GM18505 (cell line): ENCODE results near the gene SHC2.
"Not testable (repeated sequence)": the region's sequence is repeated elsewhere in the genome, so short reads cannot be mapped to it uniquely, and the experiment has no call there.

Experiments used
- ATAC-seq: cut with Tn5 transposase; IDR thresholded peaks from one replicate; pipeline ENCODE4 v1.9.1; 2021; ENCODE audit not compliant: unreplicated experiment
- POLR2A ChIP-seq: IDR thresholded peaks from 4 replicates; pipeline ENCODE4 v1.6.1; 2011; ENCODE audit warnings: borderline replicate concordance; ENCODE audit not compliant: insufficient read depth, insufficient read length; ENCODE audit errors: extremely low read depth

The SHC2 gene

DNA sequence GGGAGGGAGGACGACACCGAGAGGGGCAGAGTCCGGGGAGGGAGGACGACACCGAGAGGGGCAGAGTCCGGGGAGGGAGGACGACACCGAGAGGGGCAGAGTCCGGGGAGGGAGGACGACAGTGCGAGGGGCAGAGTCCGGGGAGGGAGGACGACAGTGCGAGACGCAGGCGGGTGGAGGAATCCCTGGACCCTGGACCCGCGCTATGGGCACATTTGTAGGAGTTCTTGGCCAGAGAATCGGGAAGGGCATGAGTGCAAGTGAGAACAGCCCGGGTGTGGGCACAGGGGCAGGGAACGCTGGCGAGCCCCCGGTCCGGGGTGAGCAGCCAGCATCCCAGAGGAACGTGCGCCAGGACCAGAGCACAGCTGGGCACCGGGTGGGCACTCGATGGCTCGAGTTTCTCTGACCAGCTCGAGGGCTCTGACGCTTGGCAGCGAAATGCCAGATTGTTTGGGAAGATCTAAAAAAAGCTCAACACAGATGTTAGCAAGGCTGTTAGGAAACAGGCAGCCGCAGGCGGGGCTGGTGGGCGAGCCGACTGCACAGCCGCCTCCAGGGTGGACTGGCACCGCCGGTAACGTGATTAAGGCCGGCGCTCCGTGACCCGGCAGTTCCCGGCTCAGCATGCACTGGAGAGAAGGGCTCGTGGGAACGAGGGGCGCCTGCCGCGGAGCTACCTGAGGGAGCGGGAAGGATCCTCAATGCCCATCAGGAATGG is 33.9 kb downstream of the SHC2 start:
- TF ChIP-seq POLR2A, result no peak
- no peak for ATAC-seq

DNA sequence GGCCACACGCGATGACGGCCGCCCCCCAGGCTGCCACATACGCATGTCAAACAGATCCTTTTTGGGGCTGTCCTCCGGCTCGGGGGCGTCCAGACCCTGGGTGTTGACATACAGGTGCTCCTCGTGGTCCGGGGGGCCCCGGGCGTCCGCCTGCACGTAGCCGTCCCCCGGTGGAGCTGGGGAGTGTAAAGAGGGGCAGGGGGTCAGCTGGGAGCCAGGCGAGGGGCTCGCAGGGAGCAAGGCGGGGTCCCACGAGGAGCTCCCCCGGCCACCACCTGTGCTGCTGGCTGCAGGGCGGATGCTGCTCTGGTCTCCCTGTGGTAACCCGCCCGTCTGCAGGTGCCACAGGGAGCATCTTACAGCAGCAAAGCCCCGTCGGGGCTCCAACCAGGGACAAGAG is 35.8 kb downstream of the SHC2 start:
- TF ChIP-seq POLR2A, result no peak
- ATAC-seq, result no peak

DNA sequence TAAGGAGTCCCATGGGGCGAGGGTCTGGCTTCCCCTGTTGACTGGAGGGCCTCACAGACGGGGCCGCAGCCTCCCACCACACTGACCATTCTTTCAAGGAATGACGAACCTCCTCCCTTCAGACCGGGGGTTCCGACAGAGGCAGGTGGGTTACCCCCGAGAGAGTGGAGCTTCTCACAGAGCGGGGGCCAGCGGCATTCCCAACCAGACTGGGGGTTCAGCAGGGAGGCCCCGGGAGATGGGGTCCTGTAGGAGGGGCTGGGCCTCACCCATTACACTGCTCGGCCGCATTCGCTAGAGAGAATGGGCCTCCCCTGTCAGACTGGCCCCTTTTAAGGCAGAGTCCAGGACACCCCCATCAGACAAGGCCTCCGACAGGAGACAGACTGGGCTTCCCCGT is 36.3 kb downstream of the SHC2 start:
- no peak for TF ChIP-seq POLR2A
- no peak for ATAC-seq

DNA sequence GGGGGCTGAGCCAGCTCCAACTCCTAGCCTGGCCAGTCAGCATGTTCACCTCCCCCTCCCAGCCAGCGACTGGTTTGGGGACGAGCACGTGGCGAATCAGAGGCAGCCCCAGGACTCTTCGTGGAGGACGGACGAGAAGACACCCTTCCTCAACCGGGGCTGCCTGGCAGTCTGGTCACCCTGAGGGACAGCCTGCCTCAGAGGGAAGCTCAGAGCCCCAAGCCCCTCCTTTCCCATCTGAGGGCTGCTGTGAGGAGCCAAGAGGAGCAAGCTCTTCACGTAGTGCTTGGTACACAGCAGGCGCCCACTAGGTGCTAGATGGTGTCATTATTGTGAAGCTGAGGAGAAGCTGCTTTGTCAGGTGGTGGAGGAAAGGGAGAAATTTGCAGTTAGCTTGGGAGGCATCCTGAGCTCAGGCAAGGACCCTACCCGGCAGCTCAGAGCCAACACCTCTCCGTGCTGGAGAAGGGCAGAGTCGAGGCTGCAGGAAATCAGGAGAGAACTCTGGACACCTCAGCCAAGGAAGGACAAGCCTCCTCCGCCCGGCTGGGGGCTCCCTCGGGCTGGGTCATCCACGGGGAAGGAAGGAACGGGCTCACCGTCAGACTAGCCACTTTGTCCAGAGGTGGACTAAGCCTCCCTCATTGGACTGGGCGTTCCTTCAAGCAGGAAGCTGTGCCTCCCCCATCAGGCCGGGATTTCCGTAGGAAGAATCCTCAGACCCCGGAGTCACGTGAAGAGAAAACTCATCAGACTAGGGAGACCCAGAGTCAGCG is 37.0 kb downstream of the SHC2 start:
- ATAC-seq, result no peak
- TF ChIP-seq POLR2A, result no peak

DNA sequence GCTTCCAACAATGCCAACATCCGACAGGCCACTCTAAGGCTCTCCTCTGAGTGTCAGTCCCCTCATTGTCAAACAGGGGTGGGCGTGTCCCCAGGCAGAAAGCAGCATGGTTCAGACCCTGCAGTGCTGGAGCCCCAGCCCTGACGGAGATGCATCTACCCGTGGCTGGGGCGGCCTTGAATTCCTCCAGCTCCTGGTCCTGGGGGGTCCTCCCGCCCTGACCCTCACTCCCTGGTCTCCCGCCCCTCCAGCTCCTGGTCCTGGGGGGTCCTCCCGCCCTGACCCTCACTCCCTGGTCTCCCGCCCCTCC is 38.0 kb downstream of the SHC2 start:
- not testable (repeated sequence) for ATAC-seq

DNA sequence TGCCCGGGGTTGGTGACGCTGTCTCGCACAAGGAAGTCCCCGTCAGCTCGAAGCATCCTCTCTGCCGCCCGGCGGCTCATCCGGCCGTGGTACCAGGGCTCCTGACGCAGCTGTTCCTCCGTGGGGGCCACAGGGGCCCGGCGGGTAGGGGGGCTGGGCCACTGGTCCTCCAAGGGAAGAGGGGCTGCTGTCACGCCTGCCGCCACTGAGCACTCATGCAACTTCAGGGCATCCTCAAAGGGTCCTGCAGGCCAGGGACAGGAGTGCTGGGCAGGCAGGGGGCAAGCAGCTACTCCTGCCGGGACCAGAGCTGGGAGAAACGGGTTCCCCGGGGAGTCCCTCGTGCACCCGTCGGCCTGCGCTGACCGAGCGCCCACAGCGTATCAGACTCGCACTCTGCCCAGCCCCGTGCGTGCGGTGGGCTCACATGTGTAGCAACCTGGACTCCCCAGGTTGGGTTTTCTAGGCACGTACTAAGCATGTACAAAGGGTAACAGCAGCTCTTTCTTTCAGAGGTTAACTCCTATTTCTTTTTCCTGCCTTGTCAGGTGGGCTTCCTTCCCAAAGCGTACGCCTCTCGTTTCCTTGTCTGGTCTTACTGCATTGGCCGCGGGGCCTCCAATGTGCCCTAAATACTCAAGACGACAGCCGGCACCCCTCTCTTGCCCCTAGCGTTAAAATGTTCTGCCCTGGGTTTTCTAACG is 38.5 kb downstream of the SHC2 start:
- no peak for ATAC-seq
- TF ChIP-seq POLR2A, result no peak

DNA sequence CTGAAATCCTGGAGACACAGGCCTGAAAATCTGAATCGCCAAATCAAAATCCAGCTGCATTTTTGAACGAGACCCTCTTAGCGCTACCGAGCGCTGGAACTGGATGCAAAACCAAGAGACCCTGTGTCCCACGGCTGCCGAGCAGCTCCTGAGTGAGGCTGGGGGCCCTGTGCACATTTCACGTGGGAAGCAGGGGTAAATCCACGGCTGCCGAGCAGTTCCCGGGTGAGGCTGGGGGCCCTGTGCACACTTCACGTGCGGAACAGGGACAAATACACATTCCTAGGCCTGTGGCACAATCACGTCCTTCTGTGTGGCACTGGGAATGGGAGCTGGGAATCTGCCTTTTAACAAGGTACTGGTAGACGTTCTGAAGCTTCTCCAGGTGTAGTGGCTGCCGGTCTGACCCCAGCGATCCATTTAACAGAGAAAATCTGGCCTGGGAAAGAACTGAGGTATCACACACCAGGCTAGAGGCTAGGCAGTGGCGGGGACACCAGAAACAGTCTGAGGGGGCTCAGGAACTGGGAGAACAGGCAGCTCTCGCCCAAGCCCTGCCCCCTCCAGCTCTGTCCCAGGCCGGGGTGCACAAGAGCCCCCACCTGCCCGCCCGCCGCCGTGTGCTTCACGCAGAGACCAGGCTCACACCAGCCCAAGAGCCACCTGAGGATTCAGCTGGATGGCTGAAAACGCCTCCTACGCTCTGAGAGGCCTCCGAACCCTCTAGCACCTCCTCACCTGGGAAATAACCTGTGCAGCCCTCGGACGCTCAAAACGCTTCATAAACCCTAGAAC is 40.9 kb downstream of the SHC2 start:
- TF ChIP-seq POLR2A, result no peak
- ATAC-seq, result no peak

DNA sequence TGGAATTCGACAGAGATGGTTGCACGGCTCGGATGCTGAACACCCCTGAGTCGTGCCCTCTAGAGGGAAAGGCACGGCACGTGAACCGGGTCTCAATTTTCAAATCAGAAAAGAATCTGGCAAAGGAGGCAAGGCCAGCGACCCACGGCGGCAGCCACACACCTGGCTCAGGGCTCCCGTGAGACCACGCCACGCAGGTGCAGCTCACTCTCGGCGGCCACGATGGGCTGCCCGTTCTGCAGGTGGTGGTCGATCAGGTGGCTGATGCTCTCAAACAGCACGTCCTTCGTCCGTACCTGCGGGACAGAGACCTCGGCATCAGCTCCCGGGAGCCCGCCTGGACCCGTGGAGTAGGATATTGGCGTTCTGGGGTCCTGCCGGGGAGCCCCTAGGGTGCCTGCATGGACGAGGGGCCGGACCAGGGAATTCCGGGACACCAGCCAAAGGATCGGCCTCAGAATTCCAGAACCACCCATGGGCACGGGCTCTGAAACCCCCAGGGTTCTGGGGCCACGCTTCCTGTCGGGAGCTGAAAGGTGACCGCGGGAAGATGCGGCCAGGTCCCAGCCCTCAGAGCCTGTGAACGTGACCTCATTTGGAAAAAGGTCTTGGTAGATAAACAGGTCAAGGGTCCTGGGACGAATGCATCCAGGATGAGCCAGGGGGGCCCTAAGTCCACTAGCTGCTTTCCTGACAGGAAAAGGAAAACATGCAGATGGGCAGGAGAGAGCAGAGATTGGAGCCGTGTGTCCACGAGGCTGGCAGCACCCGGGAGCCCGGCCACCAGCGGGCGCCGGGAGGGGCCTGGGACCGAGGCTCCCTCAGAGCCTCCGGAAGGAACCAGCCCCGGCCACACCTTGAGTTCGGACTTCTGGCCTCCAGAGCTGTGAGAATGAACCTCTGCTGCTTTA is 41.8 kb downstream of the SHC2 start:
- TF ChIP-seq POLR2A, result no peak
- no peak for ATAC-seq

DNA sequence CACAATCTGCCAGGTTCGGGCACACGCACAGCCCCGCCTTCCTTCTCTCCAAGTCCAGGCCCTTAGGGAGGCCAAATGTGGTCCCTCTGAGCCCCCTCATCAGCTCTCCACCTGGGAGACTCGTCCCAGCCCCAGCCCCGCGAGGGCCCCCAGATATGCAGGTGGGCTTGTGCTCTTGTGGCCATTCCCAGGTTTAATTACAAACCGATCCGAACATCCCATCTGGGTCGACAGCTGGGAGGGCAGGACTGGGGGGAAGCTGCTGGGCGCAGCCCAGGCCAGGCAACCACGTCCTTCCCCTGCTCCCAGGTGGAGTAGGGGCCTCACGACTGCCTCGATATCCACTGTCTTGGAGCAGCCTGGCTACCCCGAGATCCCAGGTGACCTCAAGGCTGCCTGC is 44.4 kb downstream of the SHC2 start:
- TF ChIP-seq POLR2A, result no peak
- ATAC-seq, result no peak

DNA sequence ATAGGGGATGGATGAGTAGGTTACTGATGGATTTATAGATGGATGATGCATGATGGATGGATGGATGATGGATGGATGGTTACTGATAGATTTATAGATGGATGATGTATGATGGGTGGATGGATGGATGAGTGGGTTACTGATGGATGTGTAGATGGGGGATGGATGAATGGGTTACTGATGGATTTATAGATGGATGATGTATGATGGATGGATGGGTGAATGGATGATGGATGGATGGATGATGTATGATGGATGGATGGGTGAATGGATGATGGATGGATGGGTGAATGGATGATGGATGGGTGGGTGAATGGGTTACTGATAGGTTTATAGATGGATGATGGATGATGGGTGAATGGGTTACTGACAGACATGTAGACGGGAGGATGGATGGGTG is 45.5 kb downstream of the SHC2 start:
- no peak for TF ChIP-seq POLR2A
- no peak for ATAC-seq

DNA sequence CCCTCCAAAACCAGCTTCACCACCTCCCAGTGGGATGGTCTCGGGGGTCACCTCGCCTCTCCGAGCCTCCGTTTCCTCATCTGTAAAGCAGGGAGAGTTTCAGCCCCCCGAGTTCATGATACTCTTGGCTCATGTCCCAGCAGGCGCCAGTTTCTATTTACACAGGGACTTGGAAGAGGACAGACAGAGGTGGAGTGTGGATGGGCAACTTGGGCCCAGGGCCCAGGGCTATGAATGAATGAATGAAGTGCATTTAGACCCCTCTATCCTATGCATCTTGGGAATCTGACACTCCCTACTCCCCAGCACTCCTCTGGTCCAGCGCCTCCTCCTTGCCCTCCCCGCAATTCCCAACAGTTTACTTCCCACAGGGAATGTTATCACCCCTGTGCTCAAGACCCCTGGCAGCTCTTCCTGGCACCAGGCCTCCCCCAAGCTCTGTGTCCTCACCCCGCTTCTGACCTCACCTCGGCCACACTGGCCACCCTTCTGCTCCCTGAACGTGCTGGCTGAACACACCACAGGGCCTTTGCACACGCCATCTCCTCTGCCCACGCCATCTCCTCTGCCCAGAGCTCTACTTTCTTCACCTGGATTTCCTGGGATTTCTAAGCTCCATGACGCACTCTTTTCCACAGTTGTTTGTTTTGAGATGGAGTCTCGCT is 46.9 kb downstream of the SHC2 start:
- TF ChIP-seq POLR2A, result no peak
- ATAC-seq, result no peak
